Lung (tissue), 12 donors: ENCODE results near the gene FUT7. TPM values are rescaled to one million over a fixed set of nuclear protein-coding genes. Genes with fewer than 3 reads are reported as not detected.
A peak's percentile ranks its signal among the peaks of the same experiment; 100 is the strongest.

ENCODE experiments used
- ATAC-seq: fragments of 200-7000 bp; cut with Tn5 transposase; one replicate; pipeline ENCODE4 v1.9.1; 2020; ENCODE audit warnings: moderate number of reproducible peaks; ENCODE audit not compliant: insufficient read depth, low FRiP score
- DNase-seq, 3 donors: peaks; one replicate each; pipeline ENCODE4 v3.0.0-alpha.2; 2013 to 2017
- H3K27ac ChIP-seq, 2 donors: one replicate each; pipeline ENCODE4 v1.5.1; 2013; ENCODE audit warnings: mild to moderate bottlenecking in 2 of 2, moderate library complexity in 2 of 2, control low read depth in 1 of 2, inconsistent platforms in 1 of 2, low read depth in 1 of 2, low read length in 1 of 2
- H3K27me3 ChIP-seq, 3 donors: one replicate each; pipeline ENCODE4 v1.5.1; 2013; ENCODE audit warnings: low read length in 2 of 3; ENCODE audit not compliant: control insufficient read depth in 3 of 3, insufficient read depth in 3 of 3
- H3K36me3 ChIP-seq, 4 donors: one replicate each; pipeline ENCODE4 v1.5.1; 2013; ENCODE audit warnings: low read length in 4 of 4, mild to moderate bottlenecking in 1 of 4, moderate library complexity in 1 of 4; ENCODE audit not compliant: control insufficient read depth in 4 of 4, insufficient read depth in 4 of 4
- H3K4me1 ChIP-seq, 5 donors: one replicate each; pipeline ENCODE4 v1.5.1; 2013; ENCODE audit warnings: low read length in 5 of 5, mild to moderate bottlenecking in 2 of 5, moderate library complexity in 1 of 5; ENCODE audit not compliant: control insufficient read depth in 5 of 5, insufficient read depth in 5 of 5
- H3K4me3 ChIP-seq: one replicate; pipeline ENCODE4 v1.5.1; 2013; ENCODE audit warnings: mild to moderate bottlenecking, control low read depth, moderate library complexity
- H3K9ac ChIP-seq, 2 donors: one replicate each; pipeline ENCODE4 v1.5.1; 2013; ENCODE audit warnings: low read length in 2 of 2, control low read depth in 1 of 2; ENCODE audit not compliant: insufficient read depth in 1 of 2
- H3K9me3 ChIP-seq, 4 donors: one replicate each; pipeline ENCODE4 v1.5.1; 2013; ENCODE audit warnings: low read length in 3 of 4, mild to moderate bottlenecking in 1 of 4, moderate library complexity in 1 of 4; ENCODE audit not compliant: control insufficient read depth in 4 of 4, insufficient read depth in 3 of 4
- WGBS, 2 donors: extraction: QIAGEN DNeasy Blood & Tissue Kit; methylation state at CpG; one replicate each; pipeline ENCODE4 v1.1.7; 2013; 5-methylcytosine and 5-hydroxymethylcytosine counted together
- polyA plus RNA-seq, 2 donors: library from polyadenylated mRNA; stranded (reverse); fragments of 200-250 nt; gene quantifications; one replicate each; pipeline ENCODE4 v1.2.1, GENCODE V29; 2013
- total RNA-seq, 2 donors: library from RNA; depleted of rRNA in 1 of 2; stranded (reverse); fragments of >200 nt in 1 of 2; gene quantifications; one replicate each; pipeline ENCODE4 v1.2.1, GENCODE V29; 2014 to 2021
- TF ChIP-seq, protein P1 (sequence below): IDR thresholded peaks from 2 replicates; pipeline ENCODE4 v1.5.1; 2012; ENCODE audit warnings: mild to moderate bottlenecking; ENCODE audit errors: control extremely low read depth, extremely low read depth
- donor health status: control.
- donor health status: control.
- donor health status: Bipolar disorder and iron deficiency.
- donor health status: healthy.
- donor health status: DM: yes; HTN: yes; CAD: no.

FUT7 gene
- total and polyA plus RNA-seq, 4 donors, result 0.37 to 5.5 (median 0.73) TPM

DNA sequence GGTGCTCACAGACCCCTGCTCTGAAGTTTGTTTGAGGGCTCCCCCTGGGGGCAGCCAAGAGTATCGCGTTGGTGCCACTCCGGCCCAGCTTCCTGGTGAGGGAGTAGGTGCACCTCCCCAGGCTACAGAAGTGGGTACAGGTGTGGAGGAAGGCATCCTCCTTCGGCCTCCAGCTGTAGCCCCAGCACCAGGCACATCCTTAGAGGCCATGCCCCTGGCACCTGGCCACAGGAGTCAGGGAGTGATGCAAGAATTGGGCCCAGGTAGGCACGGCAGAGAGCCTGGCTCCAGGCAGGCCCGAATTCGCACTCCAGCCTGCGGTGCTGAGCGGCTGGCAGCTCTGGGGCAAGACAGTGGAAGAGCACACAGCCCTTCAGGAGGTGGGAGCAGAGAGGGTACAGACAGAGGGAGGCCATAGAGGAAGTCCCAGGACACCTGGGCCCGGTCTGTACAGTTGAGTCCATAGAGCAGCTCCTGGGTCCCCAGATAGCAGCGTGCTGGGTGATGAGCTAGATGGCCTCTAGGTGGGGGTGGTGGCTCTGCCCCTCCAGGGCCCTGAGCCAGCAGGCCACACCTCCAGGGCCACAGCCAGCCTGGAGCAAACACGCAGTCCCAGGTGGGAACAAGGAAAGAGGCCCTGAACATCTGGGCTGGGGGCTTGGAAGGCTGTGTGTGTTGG lies 36.1 kb upstream of the FUT7 start:
- Histone ChIP-seq H3K9ac (no peak overlapping the region), H3K27me3 (no peaks in the 10 kb centered on the region), H3K4me3 (no peak overlapping the region), H3K9me3 (no peaks in the 10 kb centered on the region), H3K36me3 (no peaks in the 10 kb centered on the region), H3K4me1 (peaks cover 0 to 23% (median 2%) of the 10 kb centered on the region in 5 donors), H3K27ac (no peak overlapping the region)
- 55 to 57% methylated on average over 12 of the region's 12 CpGs for WGBS, 2 donors
- peak; percentile 77 to 81 (median 77) for DNase-seq
- no peak for ATAC-seq
- TF ChIP-seq, protein P1, sequence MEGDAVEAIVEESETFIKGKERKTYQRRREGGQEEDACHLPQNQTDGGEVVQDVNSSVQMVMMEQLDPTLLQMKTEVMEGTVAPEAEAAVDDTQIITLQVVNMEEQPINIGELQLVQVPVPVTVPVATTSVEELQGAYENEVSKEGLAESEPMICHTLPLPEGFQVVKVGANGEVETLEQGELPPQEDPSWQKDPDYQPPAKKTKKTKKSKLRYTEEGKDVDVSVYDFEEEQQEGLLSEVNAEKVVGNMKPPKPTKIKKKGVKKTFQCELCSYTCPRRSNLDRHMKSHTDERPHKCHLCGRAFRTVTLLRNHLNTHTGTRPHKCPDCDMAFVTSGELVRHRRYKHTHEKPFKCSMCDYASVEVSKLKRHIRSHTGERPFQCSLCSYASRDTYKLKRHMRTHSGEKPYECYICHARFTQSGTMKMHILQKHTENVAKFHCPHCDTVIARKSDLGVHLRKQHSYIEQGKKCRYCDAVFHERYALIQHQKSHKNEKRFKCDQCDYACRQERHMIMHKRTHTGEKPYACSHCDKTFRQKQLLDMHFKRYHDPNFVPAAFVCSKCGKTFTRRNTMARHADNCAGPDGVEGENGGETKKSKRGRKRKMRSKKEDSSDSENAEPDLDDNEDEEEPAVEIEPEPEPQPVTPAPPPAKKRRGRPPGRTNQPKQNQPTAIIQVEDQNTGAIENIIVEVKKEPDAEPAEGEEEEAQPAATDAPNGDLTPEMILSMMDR, result peak; percentile 79

DNA sequence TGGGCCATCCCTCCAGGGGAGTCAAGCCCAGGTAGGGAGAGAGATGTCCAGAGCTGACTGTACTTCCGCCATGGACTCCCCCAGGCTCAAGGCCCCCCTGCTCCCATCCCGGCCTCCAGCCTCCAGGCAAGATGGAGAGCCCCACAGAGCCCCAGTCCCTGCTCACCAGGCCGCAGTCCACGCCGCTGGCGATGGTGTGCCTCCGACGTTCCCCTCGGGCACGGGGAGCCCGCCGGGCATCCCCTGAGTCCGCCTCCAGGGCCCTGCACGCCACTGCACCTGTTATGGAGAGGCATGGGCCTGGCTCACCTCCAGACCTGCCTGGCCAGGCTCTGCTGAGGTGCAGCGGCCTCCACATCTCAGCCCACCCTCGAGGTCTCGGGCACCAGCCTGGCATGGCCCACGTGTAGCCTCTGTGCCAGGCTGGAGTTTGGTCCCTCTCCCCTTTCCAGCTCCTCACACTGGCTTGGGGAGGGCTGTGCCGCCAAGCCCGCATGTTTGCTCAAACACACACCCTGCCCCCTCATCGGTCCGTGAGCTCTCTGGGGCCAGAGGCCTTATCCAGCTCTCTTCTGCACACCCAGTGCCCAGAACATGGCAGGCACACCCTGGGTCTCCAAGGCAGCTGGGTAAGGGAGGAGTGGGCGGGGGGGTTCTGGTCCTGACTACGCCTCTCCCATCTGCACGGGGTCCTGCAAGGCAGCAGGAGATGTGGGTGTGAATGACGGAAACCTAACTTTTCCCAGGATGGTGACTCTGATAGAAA lies 34.4 kb upstream of the FUT7 start:
- Histone ChIP-seq H3K4me3 (no peak overlapping the region), H3K27ac (no peak overlapping the region), H3K9me3 (no peaks in the 10 kb centered on the region), H3K4me1 (peaks cover 0 to 22% (median 2%) of the 10 kb centered on the region in 5 donors), H3K36me3 (no peaks in the 10 kb centered on the region), H3K27me3 (no peaks in the 10 kb centered on the region), H3K9ac (no peak overlapping the region)
- TF ChIP-seq, protein P1, result no peak
- ATAC-seq (no peak), DNase-seq (no peak)
- 93 to 96% methylated on average over 26 of the region's 26 CpGs for WGBS, 2 donors

DNA sequence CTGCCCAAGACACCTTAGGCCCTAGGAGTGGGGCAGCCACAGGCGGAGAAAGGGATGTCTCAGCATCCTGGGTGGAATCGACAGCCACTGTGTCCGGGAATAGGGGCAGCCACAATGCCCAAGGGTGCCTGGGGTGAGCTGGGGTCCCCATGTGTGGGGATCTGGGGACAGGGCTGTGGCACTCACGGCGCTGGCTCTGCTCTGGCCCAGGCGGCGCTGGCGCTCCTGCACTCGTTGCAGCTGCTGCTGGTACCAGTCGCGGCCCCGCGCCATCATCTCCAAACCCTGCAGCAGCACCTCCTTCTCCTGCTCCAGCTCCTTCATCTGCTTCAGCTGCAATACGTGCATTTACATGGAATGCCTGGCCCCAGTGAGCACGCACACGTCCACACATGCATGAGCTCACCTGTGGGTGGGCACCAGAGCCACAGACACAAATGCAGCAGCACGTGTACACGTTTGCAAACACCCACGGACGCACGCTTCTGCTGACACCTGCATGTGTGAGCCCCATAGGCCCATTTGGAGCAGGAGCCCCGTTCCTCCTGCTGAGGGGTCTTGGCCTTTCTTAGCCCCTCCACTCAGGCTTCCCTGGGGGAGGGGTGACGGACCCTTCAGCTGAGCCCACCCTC lies 33.6 kb upstream of the FUT7 start:
- H3K4me3 ChIP-seq, result no peak overlapping the region
- H3K9ac ChIP-seq, result no peak overlapping the region
- H3K4me1 ChIP-seq, result peaks cover 0 to 14% (median 0%) of the 10 kb centered on the region in 5 donors
- ATAC-seq, result no peak
- H3K27me3 ChIP-seq, result no peaks in the 10 kb centered on the region
- TF ChIP-seq, protein P1, result no peak
- WGBS, 2 donors, result 92 to 95% methylated on average over 22 to 23 of the region's 23 CpGs
- DNase-seq, result no peak
- H3K36me3 ChIP-seq, result no peaks in the 10 kb centered on the region
- H3K27ac ChIP-seq, result no peak overlapping the region
- no peaks in the 10 kb centered on the region for H3K9me3 ChIP-seq
